ENCODE data around the gene CGREF1. TPM values are rescaled to one million over a fixed set of nuclear protein-coding genes. Genes with fewer than 3 reads are reported as not detected.

Gene CGREF1
- total RNA-seq, 1 experiment from 2014 or later, result 3.7 TPM

DNA sequence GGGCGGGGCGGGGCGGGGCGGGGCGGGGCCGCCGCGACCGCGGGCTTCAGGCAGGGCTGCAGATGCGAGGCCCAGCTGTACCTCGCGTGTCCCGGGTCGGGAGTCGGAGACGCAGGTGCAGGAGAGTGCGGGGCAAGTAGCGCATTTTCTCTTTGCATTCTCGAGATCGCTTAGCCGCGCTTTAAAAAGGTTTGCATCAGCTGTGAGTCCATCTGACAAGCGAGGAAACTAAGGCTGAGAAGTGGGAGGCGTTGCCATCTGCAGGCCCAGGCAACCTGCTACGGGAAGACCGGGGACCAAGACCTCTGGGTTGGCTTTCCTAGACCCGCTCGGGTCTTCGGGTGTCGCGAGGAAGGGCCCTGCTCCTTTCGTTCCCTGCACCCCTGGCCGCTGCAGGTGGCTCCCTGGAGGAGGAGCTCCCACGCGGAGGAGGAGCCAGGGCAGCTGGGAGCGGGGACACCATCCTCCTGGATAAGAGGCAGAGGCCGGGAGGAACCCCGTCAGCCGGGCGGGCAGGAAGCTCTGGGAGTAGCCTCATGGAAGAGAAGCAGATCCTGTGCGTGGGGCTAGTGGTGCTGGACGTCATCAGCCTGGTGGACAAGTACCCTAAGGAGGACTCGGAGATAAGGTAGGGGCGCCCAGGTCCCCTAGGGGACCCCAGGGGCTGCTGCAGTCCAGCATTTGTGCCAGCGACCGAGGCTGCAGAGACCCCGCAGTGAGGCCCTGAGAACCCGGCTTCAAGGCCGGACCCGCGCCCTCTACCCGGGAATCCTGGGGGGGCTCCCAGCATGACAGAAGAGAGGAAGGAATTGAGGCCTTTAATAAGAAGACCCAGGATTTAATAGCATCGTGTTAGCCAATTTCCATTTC is 32.0 kb downstream of the CGREF1 start, which contains the start of gene KHK:
KHK (plus strand) TSS at position 49 of the 870 bp plus-strand sequence; CDS start at position 537, 488 bp downstream.
- TF ChIP-seq, protein P1, sequence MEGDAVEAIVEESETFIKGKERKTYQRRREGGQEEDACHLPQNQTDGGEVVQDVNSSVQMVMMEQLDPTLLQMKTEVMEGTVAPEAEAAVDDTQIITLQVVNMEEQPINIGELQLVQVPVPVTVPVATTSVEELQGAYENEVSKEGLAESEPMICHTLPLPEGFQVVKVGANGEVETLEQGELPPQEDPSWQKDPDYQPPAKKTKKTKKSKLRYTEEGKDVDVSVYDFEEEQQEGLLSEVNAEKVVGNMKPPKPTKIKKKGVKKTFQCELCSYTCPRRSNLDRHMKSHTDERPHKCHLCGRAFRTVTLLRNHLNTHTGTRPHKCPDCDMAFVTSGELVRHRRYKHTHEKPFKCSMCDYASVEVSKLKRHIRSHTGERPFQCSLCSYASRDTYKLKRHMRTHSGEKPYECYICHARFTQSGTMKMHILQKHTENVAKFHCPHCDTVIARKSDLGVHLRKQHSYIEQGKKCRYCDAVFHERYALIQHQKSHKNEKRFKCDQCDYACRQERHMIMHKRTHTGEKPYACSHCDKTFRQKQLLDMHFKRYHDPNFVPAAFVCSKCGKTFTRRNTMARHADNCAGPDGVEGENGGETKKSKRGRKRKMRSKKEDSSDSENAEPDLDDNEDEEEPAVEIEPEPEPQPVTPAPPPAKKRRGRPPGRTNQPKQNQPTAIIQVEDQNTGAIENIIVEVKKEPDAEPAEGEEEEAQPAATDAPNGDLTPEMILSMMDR (IDR thresholded peaks at IDR 0.05; ENCODE audit: unreplicated experiment), result peak; percentile 4
- Mint-ChIP-seq H3K4me1 (ENCODE audit: low read depth, unreplicated experiment) (peaks cover 7% of the 10 kb centered on the region), H3K9me3 (ENCODE audit: low read depth, unreplicated experiment) (no peaks in the 10 kb centered on the region), H3K27me3 (ENCODE audit: unreplicated experiment) (no peaks in the 10 kb centered on the region), H3K27ac (ENCODE audit: unreplicated experiment) (peak within 1 kb of the TSS; percentile 44), H3K4me3 (ENCODE audit: low read depth, unreplicated experiment) (peak within 1 kb of the TSS; percentile 82), H3K36me3 (ENCODE audit: insufficient read depth, unreplicated experiment) (peaks cover 25% of the 10 kb centered on the region)
- intact Hi-C loops (cut with micrococcal nuclease; ENCODE audit: unreplicated experiment), result no loop called here
- peak; percentile 41 for DNase-seq
- CTCF ChIA-PET, result interaction anchor here (0.7 to 2.7 kb wide), 7 partner anchors 53 to 206 kb away, joined by 3 to 10 read pairs (median 5); partner anchors contain the start of gene CAD
- no TSS peak for BruUV-seq (replicated peaks)

DNA sequence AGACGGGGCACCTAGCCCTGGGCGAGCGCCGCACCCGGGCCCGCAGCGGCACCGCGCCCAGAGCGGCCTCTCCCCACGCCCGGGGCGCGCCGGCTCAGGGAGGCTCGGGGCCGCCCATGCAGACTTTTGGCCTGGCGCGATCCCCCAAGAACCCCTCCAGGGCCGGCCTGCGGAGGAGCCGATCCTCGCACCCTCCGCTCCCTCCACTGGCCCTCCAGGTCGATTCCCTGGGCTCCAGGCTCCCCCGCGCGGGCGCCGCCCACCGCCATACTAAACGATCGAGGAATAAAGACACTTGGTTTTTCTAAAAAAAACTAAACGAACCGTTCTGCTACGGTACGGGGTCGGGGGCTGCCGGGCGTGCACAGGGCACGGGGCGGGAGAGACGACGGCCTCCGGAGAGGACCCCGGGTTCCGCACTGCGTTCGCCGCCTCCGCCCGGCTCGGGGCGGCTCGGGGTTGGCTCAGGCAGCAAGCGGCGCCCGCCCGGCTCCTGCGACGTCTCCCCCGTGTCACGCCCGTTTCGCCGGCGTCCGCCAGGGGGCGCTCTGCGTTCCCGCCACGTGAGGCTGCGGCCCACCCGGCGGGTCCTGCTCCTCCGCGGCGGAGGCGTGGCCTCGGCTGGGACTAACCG is 32.7 kb downstream of the CGREF1 start:
- CTCF ChIA-PET, result interaction anchor here (1.0 to 2.7 kb wide), 6 partner anchors 69 to 240 kb away, joined by 3 to 10 read pairs (median 4); partner anchors contain the start of gene CAD
- Mint-ChIP-seq H3K9me3 (ENCODE audit: low read depth, unreplicated experiment) (no peaks in the 10 kb centered on the region), H3K27ac (ENCODE audit: unreplicated experiment) (peak overlapping the region; percentile 44), H3K4me3 (ENCODE audit: low read depth, unreplicated experiment) (peak overlapping the region; percentile 82), H3K36me3 (ENCODE audit: insufficient read depth, unreplicated experiment) (peaks cover 25% of the 10 kb centered on the region), H3K4me1 (ENCODE audit: low read depth, unreplicated experiment) (peaks cover 12% of the 10 kb centered on the region), H3K27me3 (ENCODE audit: unreplicated experiment) (no peaks in the 10 kb centered on the region)
- intact Hi-C loops (cut with micrococcal nuclease; ENCODE audit: unreplicated experiment), result no loop called here
- peak; percentile 98 for DNase-seq
- TF ChIP-seq, protein P1 (IDR thresholded peaks at IDR 0.05; ENCODE audit: unreplicated experiment), result peak; percentile 93
- no TSS peak for BruUV-seq (replicated peaks)

DNA sequence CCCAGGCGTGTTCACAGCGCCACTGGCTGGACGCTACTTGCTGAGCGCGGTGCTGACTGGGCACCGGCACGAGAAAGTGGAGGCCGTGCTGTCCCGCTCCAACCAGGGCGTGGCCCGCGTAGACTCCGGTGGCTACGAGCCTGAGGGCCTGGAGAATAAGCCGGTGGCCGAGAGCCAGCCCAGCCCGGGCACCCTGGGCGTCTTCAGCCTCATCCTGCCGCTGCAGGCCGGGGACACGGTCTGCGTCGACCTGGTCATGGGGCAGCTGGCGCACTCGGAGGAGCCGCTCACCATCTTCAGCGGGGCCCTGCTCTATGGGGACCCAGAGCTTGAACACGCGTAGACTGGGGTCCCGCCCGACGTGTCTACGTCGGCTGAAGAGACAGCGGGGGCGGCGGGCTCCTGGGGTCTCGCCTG is 33.2 kb downstream of the CGREF1 start:
- no TSS peak for BruUV-seq (replicated peaks)
- DNase-seq, result peak; percentile 61
- peaks cover 17% of the 10 kb centered on the region for H3K4me1 Mint-ChIP-seq (ENCODE audit: low read depth, unreplicated experiment)
- H3K9me3 Mint-ChIP-seq (ENCODE audit: low read depth, unreplicated experiment), result no peaks in the 10 kb centered on the region
- CTCF ChIA-PET, result interaction anchor here (1.0 to 2.7 kb wide), 2 partner anchors 124 to 239 kb away, joined by 3 to 10 read pairs; no protein-coding TSS in a partner anchor
- peaks cover 25% of the 10 kb centered on the region for H3K36me3 Mint-ChIP-seq (ENCODE audit: insufficient read depth, unreplicated experiment)
- intact Hi-C loops (cut with micrococcal nuclease; ENCODE audit: unreplicated experiment), result no loop called here
- H3K27ac Mint-ChIP-seq (ENCODE audit: unreplicated experiment), result no peak overlapping the region
- TF ChIP-seq, protein P1 (IDR thresholded peaks at IDR 0.05; ENCODE audit: unreplicated experiment), result no peak
- peak overlapping the region; percentile 82 for H3K4me3 Mint-ChIP-seq (ENCODE audit: low read depth, unreplicated experiment)
- no peaks in the 10 kb centered on the region for H3K27me3 Mint-ChIP-seq (ENCODE audit: unreplicated experiment)

DNA sequence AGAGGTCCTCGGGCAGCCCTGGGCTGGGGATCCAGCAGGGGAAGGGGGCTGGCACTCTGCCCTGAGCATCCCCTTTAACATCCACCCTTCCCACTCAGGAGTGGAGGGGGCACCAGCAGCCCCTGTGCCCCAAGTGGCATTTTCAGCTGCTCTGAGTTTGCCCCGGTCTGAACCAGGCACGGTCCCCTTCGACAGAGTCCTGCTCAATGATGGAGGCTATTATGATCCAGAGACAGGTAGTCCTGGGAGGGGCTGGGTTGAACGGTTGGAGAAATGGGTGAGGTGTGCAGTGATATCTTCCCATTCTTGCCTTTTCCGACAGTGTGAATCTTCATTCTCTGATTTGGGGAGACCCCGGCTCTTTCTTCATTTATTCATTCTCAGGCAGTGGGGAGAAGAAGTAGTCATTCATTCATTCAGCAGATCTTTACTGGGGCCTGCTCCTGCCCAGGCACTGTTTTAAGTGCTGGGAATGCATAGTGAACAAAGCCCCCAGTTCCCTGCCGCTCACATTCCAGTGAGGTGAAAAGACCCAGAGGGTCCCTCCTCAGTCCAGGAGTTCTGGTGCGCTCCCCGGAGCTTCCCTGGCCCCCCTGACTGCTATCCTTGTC is 33.8 kb downstream of the CGREF1 start:
- no TSS peak for BruUV-seq (replicated peaks)
- intact Hi-C loops (cut with micrococcal nuclease; ENCODE audit: unreplicated experiment), result no loop called here
- TF ChIP-seq, protein P1 (IDR thresholded peaks at IDR 0.05; ENCODE audit: unreplicated experiment), result no peak
- Mint-ChIP-seq H3K4me1 (ENCODE audit: low read depth, unreplicated experiment) (peaks cover 20% of the 10 kb centered on the region), H3K27ac (ENCODE audit: unreplicated experiment) (no peak overlapping the region), H3K9me3 (ENCODE audit: low read depth, unreplicated experiment) (no peaks in the 10 kb centered on the region), H3K27me3 (ENCODE audit: unreplicated experiment) (no peaks in the 10 kb centered on the region), H3K36me3 (ENCODE audit: insufficient read depth, unreplicated experiment) (peaks cover 25% of the 10 kb centered on the region), H3K4me3 (ENCODE audit: low read depth, unreplicated experiment) (peak overlapping the region; percentile 82)
- no peak for DNase-seq
- CTCF ChIA-PET, result interaction anchor here (1.0 to 2.7 kb wide), 2 partner anchors 123 to 239 kb away, joined by 3 to 10 read pairs; no protein-coding TSS in a partner anchor

Data from Calu3 (cell line).